ENCODE data around the gene PHACTR1.

Gene PHACTR1

DNA sequence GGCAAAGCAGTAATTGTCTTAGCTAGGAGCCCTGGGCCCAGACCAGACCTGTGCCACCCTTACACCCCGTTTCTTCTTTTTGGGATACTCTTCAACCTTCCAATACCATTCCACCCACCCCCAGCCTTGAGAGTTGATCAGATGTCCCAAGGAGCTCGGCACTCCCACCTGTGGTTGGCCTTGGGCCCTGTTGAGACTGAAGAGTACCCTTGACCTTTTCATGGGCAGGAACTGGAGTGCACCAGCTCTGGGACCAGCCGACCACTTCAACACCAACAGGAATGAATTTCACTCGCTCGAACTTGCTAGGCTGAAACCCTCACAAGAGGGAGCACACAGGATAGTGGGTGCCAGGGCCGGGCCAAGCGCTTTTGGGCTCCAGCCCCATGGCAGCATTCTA is 273.6 kb downstream of the PHACTR1 start:
- DNase-seq (ENCODE audit: insufficient read length, low spot score) = no peak
- TF ChIP-seq POLR2A (IDR thresholded peaks at IDR 0.05; ENCODE audit: low read depth, low read length) = no peak
- no peak for FAIRE-seq

DNA sequence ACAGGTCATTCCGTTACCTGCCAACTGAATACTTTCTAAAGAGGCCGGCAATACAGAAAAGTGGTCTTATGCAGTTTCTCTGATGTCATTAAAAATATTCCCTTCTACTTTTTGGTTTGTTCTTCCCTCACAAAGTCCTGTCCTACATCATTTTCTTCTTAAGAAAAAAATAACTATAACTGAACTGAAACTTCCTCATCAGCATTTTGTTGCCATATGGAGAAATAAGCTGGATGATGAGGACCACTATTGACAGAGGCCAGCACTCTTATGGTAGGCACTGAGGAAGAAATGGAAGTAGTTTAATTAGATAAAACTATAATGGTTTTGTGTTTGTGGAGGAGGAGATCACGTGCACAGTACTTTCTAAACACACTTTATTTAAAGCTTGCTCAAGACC is 274.9 kb downstream of the PHACTR1 start:
- no peak for TF ChIP-seq POLR2A (IDR thresholded peaks at IDR 0.05; ENCODE audit: low read depth, low read length)
- DNase-seq (ENCODE audit: insufficient read length, low spot score) (no peak), FAIRE-seq (no peak)

- FAIRE-seq (no peak), DNase-seq (ENCODE audit: insufficient read length, low spot score) (no peak)
- TF ChIP-seq POLR2A (IDR thresholded peaks at IDR 0.05; ENCODE audit: low read depth, low read length) = no peak
Observed at GRCh38 chr6:12992770-12993169, 276.2 kb downstream of the PHACTR1 start.

- FAIRE-seq (no peak), DNase-seq (ENCODE audit: insufficient read length, low spot score) (no peak)
- TF ChIP-seq POLR2A (IDR thresholded peaks at IDR 0.05; ENCODE audit: low read depth, low read length) = no peak
Observed at GRCh38 chr6:12993283-12993898, 276.8 kb downstream of the PHACTR1 start.

GRCh38 chr6:12995419-12995818 is 278.9 kb downstream of the PHACTR1 start:
- TF ChIP-seq POLR2A (IDR thresholded peaks at IDR 0.05; ENCODE audit: low read depth, low read length) = no peak
- no peak for FAIRE-seq
- no peak for DNase-seq (ENCODE audit: insufficient read length, low spot score)

GRCh38 chr6:13000537-13000936 is 284.0 kb downstream of the PHACTR1 start:
- no peak for TF ChIP-seq POLR2A (IDR thresholded peaks at IDR 0.05; ENCODE audit: low read depth, low read length)
- FAIRE-seq = no peak
- DNase-seq (ENCODE audit: insufficient read length, low spot score) = no peak

DNA sequence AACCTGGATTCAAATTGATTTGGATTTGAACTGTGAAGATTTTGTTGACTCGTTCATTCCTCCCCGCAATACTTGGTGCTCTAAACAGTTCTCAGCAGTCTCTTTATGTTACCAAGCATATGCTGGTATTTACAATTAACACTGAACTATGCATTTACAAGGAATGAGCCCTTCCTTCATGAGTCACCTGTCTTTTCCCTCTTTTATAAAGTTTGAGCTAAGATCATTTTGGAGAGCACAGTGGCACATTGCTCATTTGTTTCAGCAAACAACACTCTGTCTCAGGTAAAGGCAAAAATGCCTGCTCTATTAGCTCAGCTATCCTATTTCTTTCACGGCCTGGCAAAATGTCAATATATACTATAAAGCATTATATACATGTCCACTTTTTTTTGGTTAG is 285.4 kb downstream of the PHACTR1 start:
- DNase-seq (ENCODE audit: insufficient read length, low spot score) (no peak), FAIRE-seq (no peak)
- no peak for TF ChIP-seq POLR2A (IDR thresholded peaks at IDR 0.05; ENCODE audit: low read depth, low read length)

- DNase-seq (ENCODE audit: insufficient read length, low spot score) (no peak), FAIRE-seq (no peak)
- TF ChIP-seq POLR2A (IDR thresholded peaks at IDR 0.05; ENCODE audit: low read depth, low read length) = no peak
Observed at GRCh38 chr6:13004601-13005000, 288.0 kb downstream of the PHACTR1 start.

DNA sequence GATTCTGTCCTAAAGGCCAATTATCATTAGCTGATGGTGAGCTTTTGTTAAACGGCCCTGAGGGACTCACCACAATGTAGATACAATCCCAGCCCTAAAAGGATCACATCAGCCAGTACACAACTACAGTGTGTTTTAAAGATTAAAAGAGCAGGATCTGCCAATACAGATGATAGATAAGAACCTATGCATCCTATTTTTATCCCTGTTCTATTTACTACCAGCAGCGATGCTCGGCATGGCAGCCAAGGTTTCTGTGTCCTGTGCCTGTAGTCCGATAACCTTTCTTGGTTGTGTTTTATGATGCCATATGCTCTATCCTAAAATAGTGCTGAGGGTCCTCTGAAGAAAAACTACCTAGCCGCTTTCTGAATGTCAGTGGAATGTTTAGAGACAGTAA is 289.4 kb downstream of the PHACTR1 start:
- DNase-seq (ENCODE audit: insufficient read length, low spot score) (no peak), FAIRE-seq (no peak)
- TF ChIP-seq POLR2A (IDR thresholded peaks at IDR 0.05; ENCODE audit: low read depth, low read length) = no peak

DNA sequence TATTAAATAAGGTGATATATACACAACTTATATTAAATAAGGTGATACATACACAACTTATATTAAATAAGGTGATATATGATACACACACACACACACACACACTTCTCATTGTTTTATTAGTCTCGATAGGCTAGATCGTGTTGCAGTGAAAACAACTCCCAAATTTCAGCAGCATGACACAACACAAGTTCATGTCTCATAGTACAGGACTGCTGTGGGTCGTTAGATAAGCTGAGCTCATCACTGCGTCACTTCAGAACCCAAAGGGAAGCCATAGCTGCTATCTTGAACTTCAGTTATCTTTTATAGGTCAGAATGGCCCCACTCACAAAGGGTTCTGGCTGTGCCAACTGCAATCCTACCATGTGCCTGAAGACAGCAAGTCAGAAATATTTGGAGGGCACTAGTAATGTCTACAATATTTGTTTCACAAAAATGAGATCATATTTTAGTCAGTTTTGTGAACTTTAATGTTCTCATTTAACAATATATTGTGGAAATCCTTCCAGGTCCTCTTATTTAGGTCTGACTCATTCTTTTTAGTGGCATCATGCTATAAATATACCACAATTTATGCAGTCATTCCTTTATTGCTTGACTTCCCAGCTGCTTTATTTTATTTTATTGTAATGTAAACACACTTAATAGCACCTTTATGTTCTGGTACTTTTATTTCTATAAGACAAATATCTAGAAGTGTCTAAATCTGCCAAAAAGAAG is 290.2 kb downstream of the PHACTR1 start:
- TF ChIP-seq POLR2A (IDR thresholded peaks at IDR 0.05; ENCODE audit: low read depth, low read length) = no peak
- FAIRE-seq = peak; percentile 89
- DNase-seq (ENCODE audit: insufficient read length, low spot score) = peak; percentile 42

- no peak for TF ChIP-seq POLR2A (IDR thresholded peaks at IDR 0.05; ENCODE audit: low read depth, low read length)
- DNase-seq (ENCODE audit: insufficient read length, low spot score) = no peak
- no peak for FAIRE-seq
Observed at GRCh38 chr6:13007744-13008143, 291.2 kb downstream of the PHACTR1 start.

DNA sequence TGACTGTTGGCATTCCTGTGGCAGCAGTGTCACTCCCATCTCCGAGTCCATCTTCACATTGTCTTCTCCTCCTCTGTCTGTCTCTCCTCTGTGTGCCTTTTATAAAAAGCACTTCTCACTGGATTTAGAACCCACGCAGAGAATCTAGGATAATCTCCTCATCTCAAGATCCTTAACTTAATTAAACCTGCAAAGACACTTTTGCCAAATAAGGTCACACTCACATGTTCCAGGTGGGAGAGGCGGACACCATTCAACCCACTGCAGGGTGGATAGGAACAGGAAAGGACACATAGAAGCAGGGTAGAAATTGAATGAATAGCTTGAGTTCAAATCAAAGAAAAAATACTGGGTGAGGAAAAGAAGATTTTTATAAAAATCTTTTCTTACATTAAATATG is 292.5 kb downstream of the PHACTR1 start:
- TF ChIP-seq POLR2A (IDR thresholded peaks at IDR 0.05; ENCODE audit: low read depth, low read length) = no peak
- FAIRE-seq (no peak), DNase-seq (ENCODE audit: insufficient read length, low spot score) (no peak)

GRCh38 chr6:13009461-13009860 is 292.9 kb downstream of the PHACTR1 start:
- no peak for FAIRE-seq
- no peak for TF ChIP-seq POLR2A (IDR thresholded peaks at IDR 0.05; ENCODE audit: low read depth, low read length)

GRCh38 chr6:13011612-13012146 is 295.1 kb downstream of the PHACTR1 start:
- DNase-seq (ENCODE audit: insufficient read length, low spot score) (no peak), FAIRE-seq (no peak)
- no peak for TF ChIP-seq POLR2A (IDR thresholded peaks at IDR 0.05; ENCODE audit: low read depth, low read length)

More at GRCh38 chr6:13009461-13009860, 292.9 kb downstream of the PHACTR1 start:
- DNase-seq (ENCODE audit: insufficient read length, low spot score) = no peak

DNA sequence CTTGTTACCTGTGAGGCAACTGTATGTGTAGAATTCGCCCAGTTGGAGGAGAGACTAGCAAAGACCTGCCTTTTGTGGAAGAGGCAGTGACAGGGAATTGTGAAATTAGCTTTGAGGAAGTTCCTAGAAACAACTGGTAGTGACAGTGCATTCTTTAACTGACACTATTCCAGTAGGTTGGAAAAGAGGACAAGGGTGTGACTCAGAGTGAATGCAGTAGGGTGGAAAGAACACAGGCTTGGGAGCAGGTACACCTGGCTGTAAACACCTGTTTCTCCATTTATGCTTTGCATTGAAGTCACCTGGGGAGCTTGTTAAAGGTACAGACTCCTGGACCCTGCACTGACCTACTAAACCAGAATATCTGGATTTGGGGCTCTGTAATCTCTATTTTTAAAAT is 295.7 kb downstream of the PHACTR1 start:
- DNase-seq (ENCODE audit: insufficient read length, low spot score) (no peak), FAIRE-seq (no peak)
- no peak for TF ChIP-seq POLR2A (IDR thresholded peaks at IDR 0.05; ENCODE audit: low read depth, low read length)
